Activated T-helper 1 cell treated with anti-CD3 and anti-CD28 coated beads, Interleukin-2, amount 50 U/mL, for 16 hours (primary cell): ENCODE measurements around the gene ETV6.
"Not testable (repeated sequence)": the region's sequence is repeated elsewhere in the genome, so short reads cannot be mapped to it uniquely, and the experiment has no call there.

Experiments used
- DNase-seq, 2 donors: peaks; one replicate each; pipeline ENCODE4 v3.0.0-alpha.2; 2020; ENCODE audit warnings: low read depth in 1 of 2, low spot score in 1 of 2

Gene ETV6

DNA sequence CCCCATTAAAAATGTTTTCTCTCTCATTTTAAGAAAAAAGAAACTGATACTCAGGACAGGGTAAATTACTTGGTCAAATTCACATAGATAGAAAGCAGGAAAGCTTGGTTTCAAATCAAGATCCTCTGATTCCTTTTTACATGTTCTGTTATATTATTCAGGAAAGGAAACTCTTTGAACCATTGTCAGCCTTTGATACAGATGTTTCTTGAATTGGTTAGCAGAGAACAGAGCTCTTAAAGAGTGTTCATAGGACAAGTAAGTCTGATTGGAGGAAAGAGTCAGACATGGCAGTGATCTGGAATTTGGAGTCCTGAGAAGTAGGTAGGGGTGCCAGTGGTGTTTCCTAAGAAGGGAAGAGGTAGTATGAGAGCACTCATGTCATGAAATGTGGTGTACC lies 256.1 kb downstream of the ETV6 start:
- no peak for DNase-seq

DNA sequence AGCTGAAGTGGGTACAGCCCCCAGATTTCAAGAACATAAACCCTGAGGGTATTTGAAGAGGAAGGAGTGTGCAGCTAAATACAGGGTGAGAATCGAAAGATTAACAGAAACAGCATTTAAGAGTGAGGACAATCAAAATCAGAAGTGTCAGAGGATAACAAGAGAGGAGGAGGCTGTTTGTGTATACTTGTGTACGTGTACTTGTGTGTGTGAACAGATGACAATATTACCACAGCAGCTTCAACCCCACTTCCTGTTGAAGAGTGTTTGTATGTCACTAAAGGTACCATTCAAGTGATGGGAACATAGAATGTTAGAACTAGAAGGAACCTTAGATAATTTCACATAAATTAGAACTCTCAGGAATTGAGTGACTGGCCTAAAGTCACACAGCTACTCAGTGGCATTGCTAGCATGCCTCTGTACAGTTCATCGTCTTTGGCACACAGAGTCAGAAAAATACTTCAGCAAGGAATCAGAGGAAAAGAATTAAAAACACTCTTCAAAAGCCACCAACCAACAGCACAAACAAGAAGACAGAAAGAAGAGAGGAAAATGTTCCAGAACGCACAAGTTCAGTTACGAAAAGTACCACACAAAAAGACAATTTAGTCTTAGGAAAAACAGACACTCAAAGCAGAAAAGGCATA lies 256.9 kb downstream of the ETV6 start:
- no peak for DNase-seq

DNA sequence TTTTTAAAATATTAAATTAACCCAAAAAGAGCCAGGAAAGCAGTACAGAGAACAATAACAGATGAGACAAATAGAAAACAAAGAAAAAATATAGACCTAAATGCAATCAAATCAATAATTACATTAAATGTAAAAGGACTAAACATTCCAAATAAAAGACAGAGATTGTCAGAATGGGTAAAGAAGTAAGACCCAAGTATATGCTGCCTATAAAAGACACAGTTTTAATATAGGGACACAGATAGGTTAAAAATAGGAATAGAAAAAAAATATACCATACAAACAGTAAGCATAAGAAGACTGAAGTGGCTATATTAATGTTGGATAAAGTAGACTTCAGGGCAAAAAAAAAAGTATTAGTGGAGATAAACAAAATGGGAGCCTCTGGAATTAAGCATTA lies 258.2 kb downstream of the ETV6 start:
- DNase-seq = no peak

DNA sequence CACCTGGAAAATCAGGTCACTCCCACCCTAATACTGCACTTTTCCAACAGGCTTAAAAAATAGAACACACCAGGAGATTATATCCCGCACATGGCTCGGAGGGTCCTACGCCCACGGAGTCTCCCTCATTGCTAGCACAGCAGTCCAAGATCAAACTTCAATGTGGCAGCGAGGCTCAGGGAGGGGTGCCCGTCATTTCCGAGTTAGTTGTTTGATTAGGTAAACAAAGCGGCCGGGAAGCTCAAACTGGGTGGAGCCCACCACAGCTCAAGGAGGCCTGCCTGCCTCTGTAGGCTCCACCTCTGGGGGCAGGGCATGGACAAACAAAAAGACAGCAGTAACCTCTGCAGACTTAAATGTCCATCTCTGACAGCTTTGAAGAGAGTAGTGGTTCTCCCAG lies 259.9 kb downstream of the ETV6 start:
- DNase-seq = not testable (repeated sequence)

DNA sequence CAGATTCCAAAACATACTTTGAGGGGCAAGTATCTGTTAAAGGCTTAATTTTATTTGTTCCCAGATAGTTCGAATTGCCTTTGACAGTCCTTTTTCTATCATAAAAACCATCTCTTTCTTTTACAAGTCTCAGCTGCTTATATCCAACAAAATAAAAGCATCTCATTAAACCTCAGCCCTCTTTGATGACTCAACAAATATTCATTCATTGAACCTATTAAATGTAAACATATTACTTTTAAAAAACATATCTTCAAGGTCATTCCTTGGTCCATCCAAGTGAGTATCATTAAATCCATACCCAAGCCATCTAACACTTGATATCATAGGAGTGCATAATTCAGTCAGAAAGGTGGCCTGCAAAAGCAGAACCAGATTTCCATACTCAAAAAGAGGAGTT lies 266.6 kb downstream of the ETV6 start:
- DNase-seq = no peak

DNA sequence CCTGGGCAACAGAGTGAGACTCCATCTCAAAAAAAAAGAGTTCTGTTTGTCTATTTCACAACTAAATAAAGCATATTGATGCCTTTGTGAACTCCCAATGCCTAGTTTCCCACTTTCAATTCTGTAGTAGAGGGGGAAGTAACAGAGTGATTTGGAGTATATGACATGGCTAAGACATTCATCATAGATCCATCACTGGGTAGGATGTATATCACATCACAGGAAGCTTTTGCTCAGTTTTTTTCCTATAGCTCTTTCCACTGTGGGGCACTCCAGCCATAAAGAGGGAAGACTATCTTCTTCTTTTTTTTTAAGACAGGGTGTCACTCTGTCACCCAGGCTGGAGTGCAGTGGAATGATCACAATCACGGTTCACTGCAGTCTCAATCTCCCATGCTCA lies 267.3 kb downstream of the ETV6 start:
- no peak for DNase-seq

DNA sequence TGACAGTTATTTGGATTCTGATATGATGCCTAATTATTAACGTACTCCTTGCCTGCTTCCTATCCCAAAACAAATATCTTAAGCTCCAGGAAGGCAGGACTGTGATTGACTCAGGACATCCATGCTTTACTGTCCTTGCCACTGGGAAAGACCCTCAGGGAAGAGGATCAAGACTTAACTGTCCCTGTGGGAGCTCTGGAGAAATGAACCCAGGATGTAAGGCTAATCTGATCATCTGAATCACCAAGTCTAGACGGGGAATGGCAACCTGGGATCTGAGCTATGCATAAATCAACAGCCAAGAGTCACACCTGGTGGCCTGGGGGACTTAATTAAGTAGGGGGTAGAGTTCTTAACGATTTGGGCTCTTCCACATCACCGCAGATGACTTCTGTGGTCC lies 268.0 kb downstream of the ETV6 start:
- DNase-seq = no peak

DNA sequence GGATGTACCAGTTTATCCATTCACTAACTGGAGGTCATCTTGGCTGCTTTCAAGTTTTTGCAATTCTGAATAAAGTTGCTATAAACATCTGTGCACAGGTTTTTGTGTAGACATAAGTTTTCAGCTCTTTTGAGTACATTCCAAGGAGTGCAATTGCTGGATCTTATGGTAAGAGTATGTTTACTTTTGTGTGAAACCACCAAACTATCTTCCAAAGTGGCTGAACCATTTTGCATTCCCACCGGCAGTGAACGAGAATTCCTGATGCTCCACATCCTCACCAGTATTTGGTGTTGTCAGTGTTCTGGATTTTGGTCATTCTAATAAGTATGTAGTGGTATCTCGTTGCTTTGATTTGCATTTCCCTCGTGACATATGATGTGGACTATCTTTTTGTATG lies 270.8 kb downstream of the ETV6 start:
- DNase-seq = no peak

DNA sequence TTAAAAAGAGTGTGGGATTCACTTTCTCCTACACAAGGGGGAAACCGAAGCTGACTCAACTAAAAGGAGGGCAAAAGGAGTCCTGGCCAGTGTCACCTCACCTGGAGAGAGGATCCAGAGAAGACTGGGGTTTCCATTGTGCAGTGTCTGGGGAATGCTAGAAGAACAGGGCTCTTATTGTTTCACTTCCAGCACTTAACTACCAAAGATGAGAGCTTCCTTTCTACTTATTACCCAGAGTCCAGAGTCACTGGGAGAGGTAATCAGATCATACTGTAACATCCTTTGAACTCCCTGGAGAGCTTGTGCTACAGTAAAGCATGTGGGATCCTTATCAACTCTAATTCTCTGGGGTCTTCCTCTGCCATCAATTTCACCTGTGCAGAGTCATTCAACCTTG lies 272.9 kb downstream of the ETV6 start:
- DNase-seq = no peak

DNA sequence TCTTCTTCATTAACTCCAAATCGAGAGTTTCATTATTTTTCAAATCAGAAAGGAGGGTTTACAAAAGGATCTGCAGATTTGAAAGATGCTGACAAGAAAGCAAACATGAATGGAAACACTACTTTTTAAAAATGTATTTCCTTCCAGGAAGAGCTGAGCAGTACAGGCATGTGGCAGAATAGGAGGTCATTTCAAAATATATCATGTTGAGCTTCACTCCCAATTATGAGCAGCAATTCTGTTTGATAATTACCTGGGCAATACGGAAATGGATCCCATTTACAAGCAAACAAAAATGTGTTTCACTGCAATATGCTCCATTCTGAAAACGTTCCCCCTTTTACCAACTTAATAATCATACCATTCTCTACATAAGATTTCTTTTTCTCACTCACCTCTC lies 273.6 kb downstream of the ETV6 start:
- DNase-seq = no peak

DNA sequence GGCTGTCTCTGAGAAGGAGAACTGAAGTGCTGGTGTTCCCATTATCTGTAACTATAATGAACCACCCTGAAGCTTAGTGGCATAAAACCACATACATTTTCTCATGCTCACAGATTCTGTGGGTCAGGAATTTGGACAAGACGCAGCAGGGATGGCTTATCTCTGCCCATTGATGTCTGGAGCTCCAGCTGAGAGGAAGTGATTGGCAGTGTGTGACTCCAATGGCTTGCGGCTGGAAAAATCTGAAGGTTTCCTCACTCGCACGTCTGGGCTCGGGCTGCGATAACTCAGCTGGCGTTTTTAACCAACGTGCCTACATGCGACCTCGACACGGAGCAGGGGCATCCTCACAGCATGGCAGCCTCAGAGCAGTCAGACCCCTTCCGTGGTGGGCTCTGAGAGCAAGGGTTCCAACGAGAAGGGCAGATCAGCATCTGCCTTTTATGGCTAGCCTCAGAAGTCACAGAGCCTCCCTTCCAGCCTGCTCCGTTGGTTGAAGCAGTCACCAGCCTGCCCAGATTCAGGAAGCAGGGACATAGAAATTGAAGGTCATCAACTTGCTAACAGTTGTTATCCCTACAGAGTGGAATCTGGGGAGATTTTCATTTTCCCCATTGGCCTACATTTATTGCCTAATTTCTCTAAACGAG lies 277.9 kb downstream of the ETV6 start:
- DNase-seq = no peak

DNA sequence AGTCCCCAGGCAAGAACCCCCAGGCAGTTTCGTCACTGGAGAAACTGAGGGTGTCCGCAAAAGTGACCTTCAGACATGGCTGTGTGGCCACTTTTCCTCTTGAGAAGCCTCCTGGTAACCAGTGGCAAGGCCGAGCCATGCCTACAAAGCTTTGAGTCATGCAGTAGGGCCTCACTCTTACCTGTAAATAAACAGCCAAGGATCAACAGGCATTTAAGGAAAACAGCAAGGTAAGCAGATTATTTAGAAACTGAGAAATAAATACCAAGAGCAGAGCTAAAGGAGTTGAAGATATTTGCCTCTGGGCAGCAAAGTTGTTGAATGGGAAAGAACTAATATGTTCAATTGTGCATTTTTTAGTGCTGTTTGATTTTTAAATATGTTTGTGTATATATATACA lies 280.2 kb downstream of the ETV6 start:
- DNase-seq = no peak

DNA sequence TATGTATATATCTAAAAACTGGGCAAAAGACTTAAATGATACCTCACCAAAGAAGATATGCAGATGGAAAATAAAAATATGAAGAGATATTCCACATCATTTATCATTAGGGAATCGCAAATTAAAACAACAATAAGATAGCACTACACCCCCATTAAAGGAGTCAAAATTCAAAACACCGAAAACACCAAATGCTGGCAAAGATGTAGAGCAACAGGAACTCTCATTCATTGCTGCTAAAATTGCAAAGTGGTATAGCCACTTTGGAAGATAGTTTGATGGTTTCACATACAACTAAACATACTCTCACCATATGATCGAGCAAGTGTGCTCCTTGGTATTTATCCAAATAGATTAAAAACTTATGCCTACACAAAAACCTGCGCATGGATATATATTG lies 289.7 kb downstream of the ETV6 start:
- no peak for DNase-seq

DNA sequence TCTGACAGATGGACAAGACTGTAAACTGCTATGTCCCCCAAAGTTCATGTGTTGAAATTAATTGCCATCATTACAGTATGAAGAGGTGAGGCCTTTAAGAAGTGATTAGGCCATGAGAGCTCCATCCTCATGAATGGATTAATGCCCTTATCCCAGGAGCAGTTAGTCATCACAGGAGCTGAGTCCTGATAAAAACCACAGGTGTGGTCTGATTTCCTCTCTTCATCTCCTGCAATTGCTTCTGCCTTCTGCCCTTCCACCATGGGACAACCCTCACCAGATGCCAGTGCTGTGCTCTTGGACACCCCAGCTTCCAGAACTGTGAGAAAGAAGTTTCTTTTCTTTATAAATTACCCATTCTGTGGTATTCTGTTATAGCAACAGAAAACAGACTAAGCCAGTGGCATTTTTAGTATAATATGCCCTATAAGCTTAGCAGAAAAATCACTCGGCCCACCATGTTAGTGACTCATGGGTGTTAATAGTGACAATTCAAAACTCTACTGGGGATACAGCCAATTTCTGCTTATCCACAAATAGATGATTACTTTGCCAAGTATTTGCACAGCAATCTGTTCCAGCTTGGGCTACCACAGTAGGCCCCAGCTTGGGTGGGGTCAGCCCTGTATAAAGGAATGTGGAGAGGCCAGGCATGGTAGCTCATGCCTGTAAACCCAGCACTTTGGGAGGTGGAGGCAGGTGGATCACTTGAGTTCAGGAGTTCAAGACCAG lies 292.3 kb downstream of the ETV6 start:
- no peak for DNase-seq

DNA sequence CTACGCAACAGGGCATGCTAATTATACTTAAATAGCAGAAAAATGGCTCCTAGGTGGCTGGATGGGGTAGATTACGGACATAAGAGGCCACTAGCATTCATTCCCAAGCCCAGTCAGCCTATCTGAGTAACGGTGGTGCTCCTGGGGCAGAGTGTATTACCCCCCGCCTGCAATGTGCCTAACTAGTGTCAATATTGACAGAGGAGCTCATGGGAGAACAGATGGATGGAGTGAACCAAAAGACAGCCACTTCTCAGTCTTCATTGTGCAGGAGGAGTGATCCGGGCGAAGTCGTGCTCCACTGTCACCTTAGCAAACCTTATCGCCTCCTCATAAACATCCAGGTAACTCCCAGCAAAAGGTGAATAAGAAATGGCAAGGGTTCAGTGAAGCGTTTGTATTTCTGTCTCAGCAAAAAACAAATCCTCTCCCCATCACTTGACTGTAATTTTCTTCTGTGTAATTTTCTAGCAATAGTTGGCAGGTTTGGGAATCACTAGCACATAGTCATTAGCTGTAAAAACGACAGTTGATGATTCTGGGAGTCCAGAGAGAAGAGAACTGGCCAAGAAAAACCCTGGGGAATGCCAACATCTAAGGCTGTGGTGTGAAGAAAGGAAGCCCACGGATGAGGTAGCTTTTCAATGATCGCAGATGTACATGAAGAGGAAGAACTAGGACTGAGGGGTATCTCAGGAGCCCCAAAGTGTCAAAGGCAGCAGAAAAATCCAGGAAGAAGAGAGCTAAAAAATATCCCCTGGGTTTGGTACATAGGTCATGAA lies 294.6 kb downstream of the ETV6 start:
- DNase-seq = no peak
